ENCODE data around the gene DPYSL4. TPM values are rescaled to one million over a fixed set of nuclear protein-coding genes. Genes with fewer than 3 reads are reported as not detected.

The DPYSL4 gene
- 1 to 10 TPM in 2 of 4 donors, not detected in 2; 1.1 to 1.3 TPM for total RNA-seq

DNA sequence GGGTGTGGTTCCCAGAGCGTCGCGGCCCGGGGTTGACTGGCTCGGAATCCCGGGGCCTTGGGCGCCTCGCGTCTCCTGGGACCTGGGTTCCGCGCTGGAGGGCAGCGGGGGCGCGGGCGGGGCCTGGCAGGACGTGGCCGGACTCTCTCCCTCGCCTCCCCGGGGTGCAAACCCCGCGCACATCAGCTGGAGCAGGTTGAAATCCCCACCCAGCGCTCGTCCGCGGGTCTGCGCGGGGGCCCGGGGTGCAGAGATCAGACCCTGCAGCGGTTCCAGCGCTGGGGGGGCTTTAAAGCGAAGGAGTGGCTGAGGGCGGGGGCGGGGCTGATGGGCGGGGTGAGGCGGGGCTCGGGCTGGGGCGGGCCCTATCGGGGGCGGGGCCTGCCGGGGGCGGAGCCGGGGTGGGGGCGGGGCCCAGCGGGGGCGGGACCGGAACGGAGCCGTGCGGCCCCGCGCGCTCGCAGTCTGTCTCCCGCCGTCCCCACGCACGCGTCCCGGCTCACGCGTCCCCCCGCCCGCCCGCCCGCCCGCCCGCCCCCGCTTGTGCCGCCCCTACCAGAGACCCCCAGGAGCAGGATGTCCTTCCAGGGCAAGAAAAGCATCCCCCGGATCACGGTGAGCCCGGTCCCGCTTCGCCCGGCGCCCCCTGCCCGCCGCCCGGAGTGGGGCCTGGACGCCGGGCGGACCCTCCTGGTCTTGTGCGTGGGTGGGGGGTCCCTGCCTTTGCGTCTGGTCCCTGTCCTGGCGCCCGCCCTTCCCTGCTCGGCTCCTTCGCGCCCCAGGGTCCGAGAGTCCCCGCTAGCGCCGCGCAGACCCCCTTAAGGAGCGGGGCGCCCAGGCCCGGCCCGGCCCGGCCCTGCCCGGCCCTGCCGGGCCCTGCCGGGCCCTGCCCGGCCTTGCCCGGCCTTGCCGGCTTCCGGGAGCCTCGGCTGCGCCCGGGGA lies at the start of gene DPYSL4:
Gene DPYSL4, plus strand, starts transcription at position 461 of the 942 bp plus-strand sequence. Its CDS starts 116 bp downstream, at position 577.
- TF ChIP-seq, protein P1, sequence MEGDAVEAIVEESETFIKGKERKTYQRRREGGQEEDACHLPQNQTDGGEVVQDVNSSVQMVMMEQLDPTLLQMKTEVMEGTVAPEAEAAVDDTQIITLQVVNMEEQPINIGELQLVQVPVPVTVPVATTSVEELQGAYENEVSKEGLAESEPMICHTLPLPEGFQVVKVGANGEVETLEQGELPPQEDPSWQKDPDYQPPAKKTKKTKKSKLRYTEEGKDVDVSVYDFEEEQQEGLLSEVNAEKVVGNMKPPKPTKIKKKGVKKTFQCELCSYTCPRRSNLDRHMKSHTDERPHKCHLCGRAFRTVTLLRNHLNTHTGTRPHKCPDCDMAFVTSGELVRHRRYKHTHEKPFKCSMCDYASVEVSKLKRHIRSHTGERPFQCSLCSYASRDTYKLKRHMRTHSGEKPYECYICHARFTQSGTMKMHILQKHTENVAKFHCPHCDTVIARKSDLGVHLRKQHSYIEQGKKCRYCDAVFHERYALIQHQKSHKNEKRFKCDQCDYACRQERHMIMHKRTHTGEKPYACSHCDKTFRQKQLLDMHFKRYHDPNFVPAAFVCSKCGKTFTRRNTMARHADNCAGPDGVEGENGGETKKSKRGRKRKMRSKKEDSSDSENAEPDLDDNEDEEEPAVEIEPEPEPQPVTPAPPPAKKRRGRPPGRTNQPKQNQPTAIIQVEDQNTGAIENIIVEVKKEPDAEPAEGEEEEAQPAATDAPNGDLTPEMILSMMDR (IDR thresholded peaks at IDR 0.05): no peak
- TF ChIP-seq POLR2A (IDR thresholded peaks at IDR 0.05): no peak
- DNase-seq (ENCODE audit: low spot score in 2 of 2): no peak
- 0 to 2% methylated on average over 1 to 10 of the region's 109 CpGs for WGBS, 2 donors
- intact Hi-C loops (cut with DNase I; ENCODE audit: low total_unique reads): no loop called here
- H3K4me3 ChIP-seq (ENCODE audit: low read depth, poor library complexity, severe bottlenecking): no peak within 1 kb of the TSS

DNA sequence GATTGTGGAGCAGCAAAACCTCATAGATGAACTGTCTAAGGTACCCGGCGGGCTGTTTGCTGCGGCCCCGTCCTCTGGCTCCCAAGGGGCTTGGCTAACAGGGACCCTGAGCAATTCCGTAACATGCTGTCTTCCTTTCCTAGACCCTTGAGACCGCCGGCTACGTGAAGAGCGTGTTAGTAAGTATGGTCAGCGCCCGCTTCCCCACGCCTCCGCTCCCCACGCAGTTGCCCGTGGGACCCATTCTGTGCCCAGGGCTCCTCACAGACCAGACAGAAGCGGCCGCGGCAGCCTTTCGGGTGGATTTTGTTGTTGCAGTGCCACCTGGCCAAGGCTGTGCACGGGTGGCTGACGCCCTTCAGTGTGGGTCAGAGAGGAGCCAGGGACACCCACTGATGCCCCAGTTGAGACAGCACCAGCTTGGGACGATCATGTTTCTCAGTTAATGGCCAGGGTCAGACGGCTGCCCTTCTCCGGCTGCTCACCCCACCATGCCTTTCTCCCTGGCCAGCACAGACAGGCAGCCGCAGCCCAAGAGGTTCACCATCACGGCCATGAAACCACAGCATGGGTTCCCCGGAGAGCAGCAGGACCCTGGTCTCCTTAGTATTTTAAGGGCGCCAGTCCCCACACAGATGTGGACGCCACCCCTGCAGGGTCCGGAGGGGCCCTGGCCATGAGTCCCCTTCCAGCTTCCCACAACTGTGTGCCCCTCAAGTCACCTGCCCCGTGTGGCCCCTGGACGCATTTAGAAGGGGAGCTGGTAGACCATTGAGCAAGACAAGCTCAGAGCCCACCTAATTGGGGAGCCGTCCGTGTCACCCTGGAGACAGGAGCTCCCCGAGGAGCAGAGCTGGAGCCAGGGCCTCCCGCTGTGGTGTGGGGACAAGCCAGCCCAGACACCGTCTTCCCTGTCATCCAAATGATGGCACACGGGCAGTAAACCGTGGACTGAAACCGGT lies 49.4 kb upstream of the DPYSL4 start:
- no peak for DNase-seq (ENCODE audit: low spot score in 2 of 2)
- H3K4me3 ChIP-seq (ENCODE audit: low read depth, poor library complexity, severe bottlenecking): no peak overlapping the region
- WGBS, 2 donors: 93 to 94% methylated on average over 37 to 40 of the region's 40 CpGs
- intact Hi-C loops (cut with DNase I; ENCODE audit: low total_unique reads): loop anchor here (10.0 kb wide), 1 partner anchor 253 kb away; no protein-coding TSS in a partner anchor
- TF ChIP-seq POLR2A (IDR thresholded peaks at IDR 0.05): no peak
- TF ChIP-seq, protein P1 (IDR thresholded peaks at IDR 0.05): no peak

DNA sequence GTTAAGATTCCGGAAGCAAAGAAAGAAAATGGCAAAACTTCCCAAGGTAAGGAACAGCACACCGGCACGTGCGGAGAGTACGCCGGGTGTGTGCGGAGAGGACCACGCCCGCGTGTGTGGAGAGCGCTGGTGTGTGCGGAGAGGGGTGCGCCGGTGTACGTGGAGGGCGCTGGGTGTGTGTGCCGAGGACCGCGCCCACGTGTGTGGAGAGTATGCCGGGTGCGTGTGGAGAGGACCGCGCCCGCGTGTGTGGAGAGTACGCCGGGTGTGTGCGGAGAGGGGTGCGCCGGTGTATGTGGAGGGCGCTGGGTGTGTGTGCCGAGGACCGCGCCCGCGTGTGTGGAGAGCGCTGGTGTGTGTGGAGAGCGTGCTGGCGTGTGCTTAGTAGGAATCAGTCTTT lies 48.6 kb upstream of the DPYSL4 start:
- no peak overlapping the region for H3K4me3 ChIP-seq (ENCODE audit: low read depth, poor library complexity, severe bottlenecking)
- TF ChIP-seq POLR2A (IDR thresholded peaks at IDR 0.05): no peak
- TF ChIP-seq, protein P1 (IDR thresholded peaks at IDR 0.05): no peak
- DNase-seq (ENCODE audit: low spot score in 2 of 2): no peak
- WGBS, 2 donors: 93 to 94% methylated on average over 40 of the region's 40 CpGs
- intact Hi-C loops (cut with DNase I; ENCODE audit: low total_unique reads): loop anchor here (10.0 kb wide), 1 partner anchor 253 kb away; no protein-coding TSS in a partner anchor

DNA sequence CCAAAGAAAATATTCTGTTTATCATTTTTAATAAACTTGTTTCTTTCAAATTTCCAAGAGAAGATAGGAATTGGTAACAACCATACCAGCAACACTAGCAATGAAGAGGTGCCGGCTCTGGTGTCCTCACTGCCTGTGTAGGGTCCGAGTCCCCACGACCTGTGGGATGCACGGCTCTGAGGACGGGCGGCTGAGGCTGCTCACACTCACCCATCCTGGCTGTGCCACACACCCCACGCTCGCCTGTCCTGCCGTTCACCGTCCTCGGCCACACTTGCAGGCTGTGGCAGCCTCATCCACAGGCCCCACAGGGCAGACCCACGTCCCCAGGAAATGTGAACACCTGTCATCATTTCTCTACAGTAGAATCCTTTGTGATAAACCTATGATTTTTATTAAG lies 48.2 kb upstream of the DPYSL4 start:
- WGBS, 2 donors: 85 to 86% methylated on average over 12 of the region's 12 CpGs
- intact Hi-C loops (cut with DNase I; ENCODE audit: low total_unique reads): loop anchor here (10.0 kb wide), 1 partner anchor 254 kb away; no protein-coding TSS in a partner anchor

DNA sequence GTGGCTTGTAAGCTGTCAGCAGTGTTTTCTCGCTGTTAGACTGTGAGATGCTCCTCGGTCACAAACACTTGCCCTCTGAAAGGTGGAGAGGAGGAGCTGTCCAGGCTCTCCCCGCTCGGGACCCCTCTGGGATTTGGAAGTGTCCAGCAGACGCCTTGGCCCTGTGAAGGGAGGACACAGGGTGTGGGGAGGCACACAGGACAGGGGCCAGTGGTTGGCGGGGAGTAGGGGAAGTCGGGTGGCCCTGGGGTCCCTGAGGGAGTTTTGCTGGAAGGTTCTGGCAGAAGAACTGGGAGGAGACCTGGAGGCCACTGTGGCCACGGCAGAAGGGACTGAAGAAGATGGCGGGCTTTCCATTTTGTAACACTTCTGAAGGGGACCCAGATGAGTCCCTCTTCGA lies 47.2 kb upstream of the DPYSL4 start:
- intact Hi-C loops (cut with DNase I; ENCODE audit: low total_unique reads): loop anchor here (10.0 kb wide), 1 partner anchor 255 kb away; no protein-coding TSS in a partner anchor
- 77 to 84% methylated on average over 10 of the region's 10 CpGs for WGBS, 2 donors

More for the DNA sequence above, 48.2 kb upstream of the DPYSL4 start:
- TF ChIP-seq POLR2A (IDR thresholded peaks at IDR 0.05): no peak
- TF ChIP-seq, protein P1 (IDR thresholded peaks at IDR 0.05): no peak
- no peak overlapping the region for H3K4me3 ChIP-seq (ENCODE audit: low read depth, poor library complexity, severe bottlenecking)
- no peak for DNase-seq (ENCODE audit: low spot score in 2 of 2)

More for the DNA sequence above, 47.2 kb upstream of the DPYSL4 start:
- DNase-seq (ENCODE audit: low spot score in 2 of 2): no peak
- no peak for TF ChIP-seq POLR2A (IDR thresholded peaks at IDR 0.05)
- no peak overlapping the region for H3K4me3 ChIP-seq (ENCODE audit: low read depth, poor library complexity, severe bottlenecking)

Data from lower leg skin (tissue), 4 donors.